LNCAP (cell line): Measurements from ENCODE around the gene CRYAA.

Source experiments
- CTCF ChIP-seq: fragments of 450-650 bp; IDR thresholded peaks from 2 replicates; pipeline ENCODE4 v1.5.1; 2017; ENCODE audit warnings: mild to moderate bottlenecking

Gene CRYAA

DNA sequence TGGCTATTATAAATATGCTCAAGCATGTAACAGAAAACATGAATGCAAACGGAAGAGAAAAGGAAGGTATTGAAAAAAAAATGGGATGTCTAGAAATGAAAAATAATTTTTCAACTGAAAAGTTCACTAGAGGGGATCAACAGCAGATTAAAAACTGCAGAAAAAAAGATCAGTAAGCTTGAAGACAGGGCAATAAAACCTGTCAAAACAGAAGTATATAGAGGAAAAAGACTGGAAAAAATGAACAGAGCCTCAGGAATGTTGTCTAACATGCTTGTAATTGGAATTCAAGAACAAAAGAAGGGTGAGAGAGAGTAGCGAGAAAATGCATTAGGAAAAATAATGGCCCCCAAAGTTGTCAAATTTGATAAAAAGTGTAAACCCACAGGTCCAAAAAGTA, 29.6 kb downstream of the CRYAA start:
- no peak for TF ChIP-seq CTCF

DNA sequence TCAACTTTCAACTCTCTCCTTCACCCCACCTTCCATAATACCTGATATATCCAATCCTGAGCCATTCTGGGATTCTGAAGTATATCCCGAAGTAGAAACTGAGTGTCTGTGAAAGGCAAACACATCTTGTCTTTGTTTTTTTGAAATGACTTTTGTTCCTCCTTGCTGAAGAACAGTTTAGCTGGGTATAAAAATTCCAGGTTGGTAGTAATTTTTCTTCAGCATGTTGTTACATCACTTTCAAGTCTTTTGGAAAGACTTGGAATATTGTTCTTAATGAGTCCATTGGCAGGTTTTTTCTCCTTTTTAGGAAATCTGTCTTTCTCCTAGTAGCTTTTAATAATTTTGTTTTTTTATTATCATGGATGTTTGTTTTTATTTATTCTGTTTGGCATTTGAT, 32.7 kb downstream of the CRYAA start:
- TF ChIP-seq CTCF, result no peak

GRCh38 chr21:43203591-43203990, 34.8 kb downstream of the CRYAA start:
- no peak for TF ChIP-seq CTCF

DNA sequence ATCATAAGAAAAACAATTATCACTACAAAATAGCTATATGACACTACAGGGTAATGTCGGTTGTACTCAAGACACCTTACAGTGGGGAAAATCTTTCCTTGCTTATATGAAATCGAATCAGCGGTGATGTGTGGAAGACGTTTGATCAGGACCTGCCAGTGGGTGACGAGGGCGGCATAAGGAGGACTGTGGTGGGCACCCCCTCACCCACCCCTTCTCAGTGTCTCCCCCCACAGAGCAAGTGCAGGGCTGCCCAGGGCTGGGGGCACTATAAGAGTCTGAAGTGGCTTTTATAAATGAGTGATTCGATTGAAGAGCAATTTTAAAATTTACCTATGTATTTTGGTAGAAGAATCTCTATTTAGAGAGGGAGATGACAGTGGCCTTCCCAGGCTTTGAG, 35.8 kb downstream of the CRYAA start:
- TF ChIP-seq CTCF, result no peak

DNA sequence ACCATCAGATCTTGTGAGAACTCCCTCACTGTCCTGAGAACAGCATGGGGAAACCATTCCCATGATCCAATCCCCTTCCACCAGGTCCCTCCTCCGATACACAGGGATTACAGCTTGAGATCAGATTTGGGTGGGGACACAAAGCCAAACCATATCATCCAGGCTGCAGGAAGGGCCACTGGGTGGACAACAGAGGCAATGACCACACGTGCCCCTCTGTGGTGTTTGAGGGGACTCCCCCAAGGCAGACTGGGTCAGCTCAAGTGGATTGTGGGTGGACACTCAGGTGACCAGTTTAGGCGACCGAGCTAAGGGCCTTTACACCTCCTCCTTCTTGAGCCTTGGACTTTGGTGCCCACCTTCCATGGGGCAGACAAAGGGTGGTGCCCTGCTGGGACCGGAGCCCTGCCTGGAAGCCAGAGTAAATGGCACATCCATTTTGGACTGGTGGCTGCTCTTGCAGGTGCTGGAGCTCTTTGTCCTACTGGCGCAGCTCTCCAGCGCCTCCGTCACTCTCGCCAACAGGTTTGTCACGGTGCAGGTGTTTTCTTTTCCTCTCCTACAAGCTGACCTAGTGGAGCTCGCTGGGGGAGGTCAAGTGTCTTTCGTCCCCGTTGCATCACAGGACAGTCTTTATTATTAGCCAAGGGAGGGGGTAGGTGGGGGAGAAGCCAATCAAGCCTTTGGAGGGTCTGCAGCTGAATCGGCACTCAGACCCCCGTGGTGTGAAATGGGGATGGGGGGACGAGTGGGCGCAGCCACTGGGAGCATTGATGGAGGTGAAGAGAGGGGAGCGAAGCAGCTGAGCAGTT, 37.6 kb downstream of the CRYAA start:
- TF ChIP-seq CTCF, result no peak

DNA sequence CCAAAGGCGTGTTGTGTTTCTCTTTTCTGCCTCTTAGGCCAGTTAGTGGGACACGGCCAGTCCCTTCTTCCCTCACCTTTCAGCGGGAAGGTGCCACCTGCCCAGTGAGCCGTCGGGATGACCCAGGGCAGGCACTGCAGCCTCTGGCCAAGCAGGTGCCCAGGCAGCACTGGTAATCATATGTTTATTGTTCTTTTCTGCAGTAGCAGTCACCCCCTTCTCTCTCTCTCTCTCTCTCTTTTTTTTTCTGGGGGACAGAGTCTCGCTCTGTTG, 38.2 kb downstream of the CRYAA start:
- no peak for TF ChIP-seq CTCF

GRCh38 chr21:43207868-43208267, 39.1 kb downstream of the CRYAA start:
- no peak for TF ChIP-seq CTCF
